B cell (primary cell): ENCODE results near the gene HS3ST3B1. TPM values are rescaled to one million over a fixed set of nuclear protein-coding genes. Genes with fewer than 3 reads are reported as not detected.

ENCODE experiments used
- ATAC-seq: fragments of 200-7000 bp; cut with Tn5 transposase; one replicate; pipeline ENCODE4 v1.10.0; 2021; ENCODE audit warnings: low read depth, mild to moderate bottlenecking, moderate number of reproducible peaks, moderate library complexity
- CTCF ChIA-PET: fragments of 350-600 bp; sonication (Branson Sonifier 250); formaldehyde crosslinking; loops from one replicate; lab custom pipeline; 2021; ENCODE audit warnings: antibody characterized with exemption, inconsistent platforms; lab: Charles Lee
- POLR2A ChIA-PET: fragments of 350-600 bp; sonication (Branson Sonifier 250); formaldehyde crosslinking; loops from one replicate; lab custom pipeline; 2021; ENCODE audit warnings: antibody characterized with exemption; lab: Charles Lee
- DNase-seq: peaks from one replicate; pipeline ENCODE4 v3.0.0; 2013
- H2AFZ ChIP-seq: 2 replicates; pipeline ENCODE4 v1.6.1; 2012; ENCODE audit warnings: mild to moderate bottlenecking, low read depth, low read length; ENCODE audit not compliant: insufficient read depth, poor library complexity, severe bottlenecking
- H3K27ac ChIP-seq, 2 donors: 1 replicate in 1 of 2; 2 replicates in 1 of 2; pipeline ENCODE4 v1.5.1; 2012 to 2013; ENCODE audit warnings: low read length in 2 of 2, mild to moderate bottlenecking in 2 of 2, moderate library complexity in 1 of 2
- H3K27me3 ChIP-seq, 4 experiments: fragments of 200-600 bp in 1 of 4; sonication (generic) in 1 of 4; replicated peaks in 1 of 4; 1 replicate in 2 of 4; 2 replicates in 2 of 4; pipeline versions ENCODE4 v1.6.1 to v1.7.0; 2013 to 2016; ENCODE audit warnings: low read length in 3 of 4, mild to moderate bottlenecking in 2 of 4, mixed read lengths in 1 of 4, moderate library complexity in 1 of 4; ENCODE audit not compliant: insufficient read depth in 4 of 4, control insufficient read depth in 3 of 4; ENCODE audit errors: control extremely low read depth in 1 of 4
- H3K36me3 ChIP-seq, 2 experiments: replicated peaks in 1 of 2; 1 replicate in 1 of 2; 2 replicates in 1 of 2; pipeline versions ENCODE4 v1.6.1 to v1.7.1; 2013; ENCODE audit warnings: low read length in 1 of 2; ENCODE audit not compliant: insufficient read depth in 2 of 2, control insufficient read depth in 1 of 2; ENCODE audit errors: control extremely low read depth in 1 of 2, extremely low read depth in 1 of 2
- H3K4me1 ChIP-seq, 2 donors: fragments of 200-600 bp in 1 of 2; sonication (generic) in 1 of 2; 1 replicate in 1 of 2; 2 replicates in 1 of 2; pipeline versions ENCODE4 v1.5.1 to v1.6.1; 2013 to 2017; ENCODE audit warnings: low read length in 2 of 2; ENCODE audit not compliant: control insufficient read depth in 2 of 2, insufficient read depth in 2 of 2
- H3K4me2 ChIP-seq: replicated peaks from 2 replicates; pipeline ENCODE3; 2012; ENCODE audit warnings: mild to moderate bottlenecking, low read depth, low read length; ENCODE audit not compliant: poor library complexity, severe bottlenecking
- H3K4me3 ChIP-seq, 5 experiments: fragments of 200-600 bp in 1 of 5; sonication (generic) in 1 of 5; 1 replicate in 3 of 5; 2 replicates in 2 of 5; pipeline versions ENCODE4 v1.5.1 to v1.7.0; 2011 to 2016; ENCODE audit warnings: low read length in 4 of 5, mild to moderate bottlenecking in 4 of 5, low read depth in 2 of 5, control low read depth in 1 of 5, moderate library complexity in 1 of 5; ENCODE audit not compliant: insufficient read depth in 1 of 5; ENCODE audit errors: control extremely low read depth in 1 of 5, extremely low read depth in 1 of 5
- H3K79me2 ChIP-seq: fragments of 200-600 bp; sonication (generic); one replicate; pipeline ENCODE4 v1.6.0; 2016; ENCODE audit warnings: low read length; ENCODE audit not compliant: control insufficient read depth, insufficient read depth
- H3K9ac ChIP-seq: fragments of 200-600 bp; sonication (generic); 2 replicates; pipeline ENCODE4 v1.6.1; 2017; ENCODE audit warnings: mild to moderate bottlenecking, low read length, moderate library complexity
- H3K9me3 ChIP-seq, 3 donors: one replicate each; pipeline versions ENCODE4 v1.6.1 to v1.7.1; 2013; ENCODE audit warnings: low read length in 2 of 3; ENCODE audit not compliant: control insufficient read depth in 2 of 3, insufficient read depth in 1 of 3; ENCODE audit errors: control extremely low read depth in 1 of 3
- H4K20me1 ChIP-seq: 2 replicates; pipeline ENCODE4 v1.6.0; 2012; ENCODE audit warnings: mild to moderate bottlenecking, low read length; ENCODE audit not compliant: insufficient read depth, control insufficient read depth, poor library complexity, severe bottlenecking
- H3K27ac Mint-ChIP-seq: one replicate; pipeline ENCODE4 v1.8.0; 2021; ENCODE audit warnings: mixed read lengths
- H3K27me3 Mint-ChIP-seq: one replicate; pipeline ENCODE4 v1.8.0; 2021; ENCODE audit warnings: mixed read lengths
- H3K4me1 Mint-ChIP-seq: one replicate; pipeline ENCODE4 v1.8.0; 2021; ENCODE audit warnings: mixed read lengths
- H3K4me3 Mint-ChIP-seq: one replicate; pipeline ENCODE4 v1.8.0; 2021; ENCODE audit warnings: mixed read lengths
- H3K9me3 Mint-ChIP-seq: one replicate; pipeline ENCODE4 v1.8.0; 2022; ENCODE audit warnings: mixed read lengths; ENCODE audit not compliant: insufficient read depth
- EZH2 ChIP-seq: IDR thresholded peaks from 2 replicates; pipeline ENCODE4 v1.6.1; 2012; ENCODE audit warnings: borderline replicate concordance, low read depth, mild to moderate bottlenecking, moderate library complexity, low read length; ENCODE audit not compliant: insufficient read depth, poor library complexity, severe bottlenecking
- WGBS: methylation state at CpG from one replicate; pipeline ENCODE4 v1.1.5; 2013; ENCODE audit warnings: missing lambda C conversion rate; ENCODE audit not compliant: insufficient coverage; 5-methylcytosine and 5-hydroxymethylcytosine counted together
- intact Hi-C: fragments of 100-400 bp; cut with micrococcal nuclease; formaldehyde crosslinking; loops from one replicate; pipeline ENCODE4 v1.10.0; 2022
- polyA plus RNA-seq: library from polyadenylated mRNA; depleted of rRNA; stranded (reverse); fragments of >200 nt; gene quantifications from 2 replicates; pipeline ENCODE4 v1.2.3, GENCODE V29; 2012
- total RNA-seq, 2 donors: library from RNA; stranded (reverse); fragments of 120-200 nt in 1 of 2; gene quantifications; 1 replicate in 1 of 2; 2 replicates in 1 of 2; pipeline versions ENCODE4 v1.2.3 to v1.2.4, GENCODE V29; 2013 to 2022
- TF ChIP-seq, protein P1 (sequence below): fragments of 200-600 bp; IDR thresholded peaks from one replicate; pipeline ENCODE4 v1.8.0; 2022; ENCODE audit warnings: antibody characterized with exemption, mild to moderate bottlenecking

Gene HS3ST3B1
- total and polyA plus RNA-seq, 2 donors (not counting 1 experiment from before 2014, with no cell fraction given): 0.75 to 8.4 TPM

DNA sequence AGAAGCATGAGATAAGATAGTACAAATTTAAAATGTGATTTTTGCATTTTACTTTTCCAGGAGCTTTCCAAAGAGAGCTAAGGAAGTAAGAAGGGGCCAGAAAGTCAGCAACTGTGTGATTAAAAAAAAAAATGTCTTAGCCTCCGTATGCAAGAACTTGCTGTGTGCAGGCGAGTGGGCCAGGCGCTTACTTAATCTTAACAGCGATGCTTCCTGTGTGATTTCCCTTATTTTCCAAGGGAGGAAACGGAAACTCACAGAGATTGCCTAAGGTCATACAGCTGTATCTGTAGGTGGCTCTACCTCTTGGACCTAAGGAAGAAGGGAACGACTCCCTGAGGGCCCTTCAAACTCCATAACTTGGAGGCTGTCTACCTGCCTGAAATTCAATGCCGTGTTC lies 11.1 kb downstream of the HS3ST3B1 start:
- no peaks in the 10 kb centered on the region for H3K9me3 Mint-ChIP-seq
- H3K9me3 ChIP-seq: peaks cover 0 to 13% (median 0%) of the 10 kb centered on the region in 3 donors
- 33% methylated on average over 7 of the region's 7 CpGs for WGBS
- peaks cover 20% of the 10 kb centered on the region for H3K27me3 Mint-ChIP-seq
- intact Hi-C loops: no loop called here
- H3K36me3 ChIP-seq: no peaks in the 10 kb centered on the region
- CTCF ChIA-PET: no interaction called here
- no peak overlapping the region for H3K4me3 Mint-ChIP-seq
- no peak for DNase-seq
- H2AFZ ChIP-seq: no peak overlapping the region
- ATAC-seq: no peak
- H4K20me1 ChIP-seq: no peaks in the 10 kb centered on the region
- no peak overlapping the region for H3K9ac ChIP-seq
- H3K4me1 ChIP-seq: peaks cover 12 to 14% of the 10 kb centered on the region in 2 donors
- no peak overlapping the region for H3K27ac Mint-ChIP-seq
- no peak overlapping the region for H3K4me3 ChIP-seq
- H3K4me2 ChIP-seq: no peak overlapping the region
- peaks cover 14% of the 10 kb centered on the region for H3K4me1 Mint-ChIP-seq
- POLR2A ChIA-PET: no interaction called here
- TF ChIP-seq, protein P1, sequence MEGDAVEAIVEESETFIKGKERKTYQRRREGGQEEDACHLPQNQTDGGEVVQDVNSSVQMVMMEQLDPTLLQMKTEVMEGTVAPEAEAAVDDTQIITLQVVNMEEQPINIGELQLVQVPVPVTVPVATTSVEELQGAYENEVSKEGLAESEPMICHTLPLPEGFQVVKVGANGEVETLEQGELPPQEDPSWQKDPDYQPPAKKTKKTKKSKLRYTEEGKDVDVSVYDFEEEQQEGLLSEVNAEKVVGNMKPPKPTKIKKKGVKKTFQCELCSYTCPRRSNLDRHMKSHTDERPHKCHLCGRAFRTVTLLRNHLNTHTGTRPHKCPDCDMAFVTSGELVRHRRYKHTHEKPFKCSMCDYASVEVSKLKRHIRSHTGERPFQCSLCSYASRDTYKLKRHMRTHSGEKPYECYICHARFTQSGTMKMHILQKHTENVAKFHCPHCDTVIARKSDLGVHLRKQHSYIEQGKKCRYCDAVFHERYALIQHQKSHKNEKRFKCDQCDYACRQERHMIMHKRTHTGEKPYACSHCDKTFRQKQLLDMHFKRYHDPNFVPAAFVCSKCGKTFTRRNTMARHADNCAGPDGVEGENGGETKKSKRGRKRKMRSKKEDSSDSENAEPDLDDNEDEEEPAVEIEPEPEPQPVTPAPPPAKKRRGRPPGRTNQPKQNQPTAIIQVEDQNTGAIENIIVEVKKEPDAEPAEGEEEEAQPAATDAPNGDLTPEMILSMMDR: no peak
- TF ChIP-seq EZH2: no peak
- no peak overlapping the region for H3K27ac ChIP-seq
- peaks cover 8% of the 10 kb centered on the region for H3K79me2 ChIP-seq
- H3K27me3 ChIP-seq: peaks cover 0 to 21% (median 13%) of the 10 kb centered on the region in 4 experiments

DNA sequence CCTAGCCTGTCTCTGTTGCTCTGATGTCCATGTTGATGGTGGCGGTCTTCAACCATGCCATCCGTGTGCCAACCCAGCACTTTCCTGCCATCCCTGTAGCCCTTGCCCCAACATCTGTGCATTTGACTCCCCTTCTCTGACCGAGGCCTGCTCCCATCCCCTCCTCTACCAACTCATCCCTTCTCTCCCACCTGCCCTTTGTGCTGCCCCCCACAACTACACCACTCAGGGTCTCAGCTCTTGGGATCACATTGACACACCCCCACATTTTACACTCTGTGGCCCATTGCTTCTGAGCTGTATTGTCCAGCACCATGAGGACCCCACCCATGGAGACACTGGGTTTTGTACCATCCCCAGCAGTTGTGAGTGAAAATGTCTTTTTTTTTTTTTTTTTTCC lies 11.6 kb downstream of the HS3ST3B1 start:
- Mint-ChIP-seq H3K27ac (no peak overlapping the region), H3K27me3 (peaks cover 24% of the 10 kb centered on the region), H3K4me3 (no peak overlapping the region), H3K4me1 (peaks cover 14% of the 10 kb centered on the region), H3K9me3 (no peaks in the 10 kb centered on the region)
- intact Hi-C loops: no loop called here
- Histone ChIP-seq H3K9me3 (peaks cover 0 to 13% (median 0%) of the 10 kb centered on the region in 3 donors), H3K36me3 (no peaks in the 10 kb centered on the region), H3K4me2 (no peak overlapping the region), H3K9ac (no peak overlapping the region), H4K20me1 (no peaks in the 10 kb centered on the region), H3K27me3 (peaks cover 0 to 20% (median 11%) of the 10 kb centered on the region in 4 experiments), H3K4me1 (peaks cover 12 to 14% of the 10 kb centered on the region in 2 donors), H2AFZ (no peak overlapping the region), H3K4me3 (no peak overlapping the region), H3K27ac (no peak overlapping the region), H3K79me2 (peaks cover 8% of the 10 kb centered on the region)
- 93% methylated on average over 3 of the region's 3 CpGs for whole genome bisulfite sequencing
- CTCF ChIA-PET: no interaction called here
- ATAC-seq (no peak), DNase-seq (no peak)
- POLR2A ChIA-PET: no interaction called here
- no peak for TF ChIP-seq EZH2
- TF ChIP-seq, protein P1: no peak
